Thyroid gland (tissue), 4 donors: Measurements from ENCODE around the gene IL17RA. TPM values are rescaled to one million over a fixed set of nuclear protein-coding genes. Genes with fewer than 3 reads are reported as not detected.
A peak's percentile ranks its signal among the peaks of the same experiment; 100 is the strongest.

Experiments used
- DNase-seq, 2 donors: peaks; one replicate each; pipeline ENCODE4 v3.0.0-alpha.2; 2019
- H3K27ac ChIP-seq, 3 donors: fragments of 200-600 bp; sonication (generic); 1 replicate in 2 of 3; 2 replicates in 1 of 3; pipeline ENCODE4 v1.5.1; 2016 to 2019; ENCODE audit warnings: mild to moderate bottlenecking in 1 of 3, moderate library complexity in 1 of 3
- H3K27me3 ChIP-seq: fragments of 200-600 bp; sonication (generic); one replicate; pipeline ENCODE4 v1.5.1; 2019
- H3K36me3 ChIP-seq, 2 donors: fragments of 200-600 bp; sonication (generic); one replicate each; pipeline ENCODE4 v1.5.1; 2016 to 2019
- H3K4me1 ChIP-seq, 2 donors: fragments of 200-600 bp; sonication (generic); one replicate each; pipeline ENCODE4 v1.5.1; 2017 to 2019
- H3K4me3 ChIP-seq, 3 donors: fragments of 200-600 bp; sonication (generic); replicated peaks in 1 of 3; 1 replicate in 2 of 3; 2 replicates in 1 of 3; pipeline ENCODE4 v1.5.1; 2016; ENCODE audit warnings: mild to moderate bottlenecking in 1 of 3
- H3K9me3 ChIP-seq: fragments of 200-600 bp; sonication (generic); one replicate; pipeline ENCODE4 v1.5.1; 2017
- CTCF ChIP-seq, 6 experiments: fragments of 200-600 bp in 3 of 6; fragments of 450-650 bp in 3 of 6; sonication (generic) in 3 of 6; IDR thresholded peaks; one replicate each; pipeline ENCODE4 v1.5.1; 2016 to 2019; ENCODE audit warnings: antibody characterized with exemption in 6 of 6, mild to moderate bottlenecking in 2 of 6, inconsistent platforms in 1 of 6, moderate library complexity in 1 of 6
- POLR2A ChIP-seq, 2 donors: fragments of 450-650 bp; IDR thresholded peaks; one replicate each; pipeline ENCODE4 v1.6.1; 2017; ENCODE audit warnings: antibody characterized with exemption in 2 of 2, mild to moderate bottlenecking in 2 of 2, moderate library complexity in 1 of 2
- WGBS, 2 donors: methylation state at CpG; one replicate each; pipeline ENCODE4 v1.1.5; 2017; 5-methylcytosine and 5-hydroxymethylcytosine counted together
- intact Hi-C: fragments of 100-400 bp; cut with DNase I; formaldehyde crosslinking; loops from one replicate; pipeline ENCODE4 v1.15.1; 2023
- total RNA-seq, 4 donors: library from RNA; depleted of rRNA; stranded (reverse); fragments of >200 nt; gene quantifications; one replicate each; pipeline ENCODE4 v1.2.3, GENCODE V29; 2016

IL17RA gene
- total RNA-seq, 4 donors from 2014 or later, result 10.3 to 19.1 (median 15.5) TPM

GRCh38 chr22:17158176-17158567, 73.4 kb downstream of the IL17RA start:
- Histone ChIP-seq H3K4me3 (peak overlapping the region in 2 of 3 donors; percentile 63 to 79), H3K4me1 (peaks cover 15 to 20% of the 10 kb centered on the region in 2 donors), H3K36me3 (no peaks in the 10 kb centered on the region), H3K9me3 (no peaks in the 10 kb centered on the region), H3K27me3 (no peaks in the 10 kb centered on the region), H3K27ac (peak overlapping the region; percentile 52 to 87 (median 76))
- TF ChIP-seq CTCF (IDR thresholded peaks at IDR 0.05), result no peak
- TF ChIP-seq POLR2A (IDR thresholded peaks at IDR 0.05), result no peak
- intact Hi-C loops, result no loop called here
- DNase-seq, result no peak
- WGBS, 2 donors, result 46 to 48% methylated on average over 17 of the region's 17 CpGs

- Histone ChIP-seq H3K27ac (peak within 1 kb of the TSS; percentile 52 to 87 (median 76)), H3K4me3 (peak within 1 kb of the TSS; percentile 63 to 97 (median 79)), H3K9me3 (no peaks in the 10 kb centered on the region), H3K36me3 (no peaks in the 10 kb centered on the region), H3K27me3 (no peaks in the 10 kb centered on the region), H3K4me1 (peaks cover 15 to 20% of the 10 kb centered on the region in 2 donors)
- intact Hi-C loops, result no loop called here
- TF ChIP-seq POLR2A (IDR thresholded peaks at IDR 0.05) (peak in 1 of 2 donors; percentile 47), CTCF (IDR thresholded peaks at IDR 0.05) (no peak)
- DNase-seq, result peak; percentile 94 to 95
- 0% methylated on average over 1 to 27 of the region's 114 CpGs for WGBS, 2 donors
Observed at GRCh38 chr22:17158568-17159503, 74.0 kb downstream of the IL17RA start, which contains the start of gene HDHD5. TSS of gene HDHD5 (minus strand) at chr22:17159277. CDS start at chr22:17159251, 26 bp downstream.

- no peak for TF ChIP-seq POLR2A (IDR thresholded peaks at IDR 0.05)
- 2 to 7% methylated on average over 20 to 32 of the region's 35 CpGs for WGBS, 2 donors
- Histone ChIP-seq H3K4me3 (peak overlapping the region; percentile 63 to 97 (median 79)), H3K36me3 (no peaks in the 10 kb centered on the region), H3K4me1 (peaks cover 15 to 20% of the 10 kb centered on the region in 2 donors), H3K27ac (peak overlapping the region; percentile 35 to 87 (median 76)), H3K27me3 (no peaks in the 10 kb centered on the region), H3K9me3 (no peaks in the 10 kb centered on the region)
- DNase-seq, result peak; percentile 49 to 59
- intact Hi-C loops, result no loop called here
Observed at GRCh38 chr22:17159504-17159951, 74.7 kb downstream of the IL17RA start.

- Histone ChIP-seq H3K4me1 (peaks cover 15 to 20% of the 10 kb centered on the region in 2 donors), H3K27me3 (no peaks in the 10 kb centered on the region), H3K27ac (no peak overlapping the region), H3K4me3 (no peak overlapping the region), H3K9me3 (no peaks in the 10 kb centered on the region), H3K36me3 (no peaks in the 10 kb centered on the region)
- WGBS, 2 donors, result 94 to 100% methylated on average over 3 of the region's 3 CpGs
- intact Hi-C loops, result no loop called here
- TF ChIP-seq POLR2A (IDR thresholded peaks at IDR 0.05) (no peak), CTCF (IDR thresholded peaks at IDR 0.05) (no peak)
- DNase-seq, result no peak
Observed at GRCh38 chr22:17161991-17162390, 77.2 kb downstream of the IL17RA start.

- H3K27ac ChIP-seq, result no peak overlapping the region
- no peaks in the 10 kb centered on the region for H3K27me3 ChIP-seq
- intact Hi-C loops, result no loop called here
- WGBS, 2 donors, result 68 to 84% methylated on average over 8 of the region's 8 CpGs
- peaks cover 13% of the 10 kb centered on the region in 2 donors for H3K4me1 ChIP-seq
- no peak for DNase-seq
- TF ChIP-seq CTCF (IDR thresholded peaks at IDR 0.05), result no peak
- no peak for TF ChIP-seq POLR2A (IDR thresholded peaks at IDR 0.05)
- no peaks in the 10 kb centered on the region for H3K9me3 ChIP-seq
- no peaks in the 10 kb centered on the region for H3K36me3 ChIP-seq
- no peak overlapping the region for H3K4me3 ChIP-seq
Observed at GRCh38 chr22:17162731-17163130, 77.9 kb downstream of the IL17RA start.
